HCT116 (cell line): ENCODE measurements around the gene TGFBRAP1. TPM values are rescaled to one million over a fixed set of nuclear protein-coding genes. Genes with fewer than 3 reads are reported as not detected.

Experiments
- ATAC-seq: fragments of 200-7000 bp; cut with Tn5 transposase; 2 replicates; pipeline ENCODE4 v1.9.1; 2020; ENCODE audit warnings: mild to moderate bottlenecking, moderate library complexity
- BruUV-seq: library from RNA; stranded (reverse); fragments of 400-500 nt; replicated peaks from 2 replicates; lab custom pipeline; 2021; lab: Mats Ljungman, UMichigan
- CTCF ChIA-PET: fragments of 300-600 bp; sonication (Branson Sonifier 250); formaldehyde crosslinking; loops from one replicate; lab custom pipeline; 2021; ENCODE audit warnings: antibody characterized with exemption; lab: Charles Lee
- POLR2A ChIA-PET: fragments of 300-600, 350-600 bp; sonication (Branson Sonifier 250); formaldehyde crosslinking; loops from one replicate; lab custom pipeline; 2021; ENCODE audit warnings: antibody characterized with exemption; lab: Charles Lee
- RAD21 ChIA-PET, 2 experiments: fragments of 300-600 bp; sonication (Branson Sonifier 250); formaldehyde crosslinking; loops; one replicate each; lab custom pipeline; 2023; ENCODE audit warnings: low total read pairs in 2 of 2; ENCODE audit not compliant: uncharacterized antibody in 2 of 2, unreplicated experiment in 2 of 2, low non-redundant PET in 1 of 2; lab: Charles Lee
- DNase-seq: peaks from one replicate; pipeline ENCODE4 v3.0.0-alpha.2; 2010; ENCODE audit warnings: low read depth, low spot score
- H2AFZ ChIP-seq: fragments of 200-600 bp; shearing (Covaris generic), sonication (generic); 2 replicates; pipeline ENCODE4 v1.6.1; 2017; ENCODE audit warnings: low read depth, mixed run types, mixed read lengths, antibody characterized with exemption, low read length; ENCODE audit not compliant: poor library complexity, severe bottlenecking
- H3K27ac ChIP-seq: 2 replicates; pipeline ENCODE4 v1.5.1; 2012; ENCODE audit warnings: low read depth, low read length
- H3K27me3 ChIP-seq: fragments of 200-600 bp; sonication (generic); 2 replicates; pipeline ENCODE4 v1.6.1; 2016; ENCODE audit warnings: mixed run types, low read length, mixed read lengths; ENCODE audit not compliant: insufficient read depth
- H3K36me3 ChIP-seq, 2 experiments: fragments of 200-500 bp in 1 of 2; fragments of 200-600 bp in 1 of 2; sonication (Bioruptor generic) in 1 of 2; sonication (generic) in 1 of 2; 2 replicates each; pipeline versions ENCODE4 v1.5.1 to v1.6.1; 2014 to 2016; ENCODE audit warnings: low read length in 2 of 2, inconsistent platforms in 1 of 2, mixed read lengths in 1 of 2, mixed run types in 1 of 2; ENCODE audit not compliant: insufficient read depth in 2 of 2, control insufficient read depth in 1 of 2
- H3K4me1 ChIP-seq, 2 experiments: fragments of 200-600 bp in 1 of 2; sonication (generic) in 1 of 2; 2 replicates each; pipeline versions ENCODE4 v1.5.1 to v1.6.1; 2012 to 2017; ENCODE audit warnings: low read length in 2 of 2, inconsistent platforms in 1 of 2, mild to moderate bottlenecking in 1 of 2, mixed read lengths in 1 of 2, mixed run types in 1 of 2, moderate library complexity in 1 of 2; ENCODE audit not compliant: insufficient read depth in 2 of 2, control insufficient read depth in 1 of 2
- H3K4me2 ChIP-seq: fragments of 200-600 bp; sonication (generic); 2 replicates; pipeline ENCODE4 v1.6.1; 2017; ENCODE audit warnings: mixed run types, low read length, mixed read lengths
- H3K4me3 ChIP-seq, 2 experiments: fragments of 200-600 bp in 1 of 2; sonication (generic) in 1 of 2; replicated peaks in 1 of 2; 2 replicates each; pipeline ENCODE4 v1.5.1; 2011 to 2016; ENCODE audit warnings: low read length in 2 of 2, control low read depth in 1 of 2, low read depth in 1 of 2, mild to moderate bottlenecking in 1 of 2, mixed read lengths in 1 of 2, mixed run types in 1 of 2
- H3K79me2 ChIP-seq: fragments of 200-600 bp; sonication (generic); 2 replicates; pipeline ENCODE4 v1.6.1; 2017; ENCODE audit warnings: mild to moderate bottlenecking, mixed run types, low read length, moderate library complexity, mixed read lengths; ENCODE audit not compliant: insufficient read depth
- H3K9ac ChIP-seq: fragments of 200-600 bp; sonication (generic); 2 replicates; pipeline ENCODE4 v1.6.1; 2016; ENCODE audit warnings: low read length, mixed read lengths
- H3K9me2 ChIP-seq: fragments of 200-600 bp; sonication (generic), shearing (Covaris generic); 2 replicates; pipeline ENCODE4 v1.6.1; 2017; ENCODE audit warnings: mixed run types, mild to moderate bottlenecking, moderate library complexity; ENCODE audit not compliant: insufficient read depth
- H3K9me3 ChIP-seq, 2 experiments: fragments of 200-500 bp in 1 of 2; fragments of 200-600 bp in 1 of 2; sonication (Bioruptor generic) in 1 of 2; sonication (generic) in 1 of 2; 2 replicates each; pipeline ENCODE4 v1.6.1; 2014 to 2017; ENCODE audit warnings: low read length in 2 of 2, mixed read lengths in 2 of 2, inconsistent platforms in 1 of 2, low read depth in 1 of 2, mild to moderate bottlenecking in 1 of 2, mixed run types in 1 of 2, moderate library complexity in 1 of 2; ENCODE audit not compliant: control insufficient read depth in 1 of 2, insufficient read depth in 1 of 2
- H4K20me1 ChIP-seq: fragments of 200-600 bp; sonication (generic), shearing (Covaris generic); 2 replicates; pipeline ENCODE4 v1.6.1; 2017; ENCODE audit warnings: mixed run types, mild to moderate bottlenecking, moderate library complexity; ENCODE audit not compliant: insufficient read depth
- ZFX ChIP-seq: fragments of 450-650 bp; IDR thresholded peaks from 2 replicates; pipeline ENCODE4 v1.6.1; 2017
- intact Hi-C: fragments of 100-400 bp; cut with micrococcal nuclease; formaldehyde crosslinking; loops from 2 replicates; pipeline ENCODE4 v1.10.0; 2022
- total RNA-seq: library from RNA; stranded (reverse); gene quantifications from one replicate; pipeline ENCODE4 v1.2.1, GENCODE V29; 2021; ENCODE audit not compliant: unreplicated experiment
- TF ChIP-seq, protein P1 (sequence below), 3 experiments: fragments of 200-600 bp in 1 of 3; sonication (generic) in 1 of 3; IDR thresholded peaks in 2 of 3; conservative IDR thresholded peaks in 1 of 3; 2 replicates each; pipeline ENCODE4 v1.5.1; 2012 to 2017; ENCODE audit warnings: low read depth in 2 of 3, low read length in 2 of 3, antibody characterized with exemption in 1 of 3, borderline replicate concordance in 1 of 3, control low read depth in 1 of 3, mild to moderate bottlenecking in 1 of 3, mixed read lengths in 1 of 3, mixed run types in 1 of 3, moderate library complexity in 1 of 3; ENCODE audit not compliant: insufficient read depth in 1 of 3
- TF ChIP-seq, protein P2 (sequence below): IDR thresholded peaks from 2 replicates; pipeline ENCODE4 v1.6.1; 2011; ENCODE audit warnings: mild to moderate bottlenecking, low read length, moderate library complexity; ENCODE audit not compliant: insufficient replicate concordance; ENCODE audit errors: extremely low read depth

Gene TGFBRAP1
- total RNA-seq, 1 experiment from 2014 or later = 18.3 TPM

DNA sequence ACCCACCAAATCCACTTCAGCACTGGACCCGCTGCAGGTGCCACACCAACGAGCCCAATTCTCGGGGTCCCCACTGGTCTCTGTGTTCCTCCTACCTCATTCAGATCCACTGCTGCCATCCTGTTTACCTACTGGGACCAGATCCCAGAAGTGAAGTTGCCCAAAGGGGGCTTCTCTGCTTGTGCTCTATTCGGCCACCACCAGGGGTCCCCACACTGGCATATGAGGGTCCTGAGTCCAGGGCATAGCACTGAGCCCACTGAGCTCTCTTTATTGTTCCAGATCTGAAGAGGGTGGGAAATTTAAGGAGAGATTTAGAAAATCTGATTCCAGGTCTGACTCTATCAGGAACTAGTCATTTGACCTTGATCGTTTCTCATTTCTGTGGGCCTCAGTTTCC is 85.6 kb downstream of the TGFBRAP1 start:
- no peaks in the 10 kb centered on the region for H3K9me3 ChIP-seq
- intact Hi-C loops = no loop called here
- ChIA-PET POLR2A (no interaction called here), CTCF (interaction anchor here (1.0 to 1.4 kb wide), 3 partner anchors 8 to 10 kb away, joined by 3 read pairs; no protein-coding TSS in a partner anchor), RAD21 (no interaction called here)
- H3K9me2 ChIP-seq = no peaks in the 10 kb centered on the region
- DNase-seq (no peak), ATAC-seq (peak; percentile 37; the same call in 1 of the 2 replicates)
- H3K27ac ChIP-seq = no peak overlapping the region
- peaks cover 3 to 7% of the 10 kb centered on the region in 2 experiments; a peak in 3 of 4 replicates for H3K4me1 ChIP-seq
- H3K79me2 ChIP-seq = no peaks in the 10 kb centered on the region
- H2AFZ ChIP-seq = no peak overlapping the region
- H3K4me2 ChIP-seq = no peak overlapping the region
- no peaks in the 10 kb centered on the region for H3K27me3 ChIP-seq
- H3K9ac ChIP-seq = no peak overlapping the region
- H3K4me3 ChIP-seq = no peak overlapping the region
- no peak for TF ChIP-seq ZFX
- TF ChIP-seq, protein P1, sequence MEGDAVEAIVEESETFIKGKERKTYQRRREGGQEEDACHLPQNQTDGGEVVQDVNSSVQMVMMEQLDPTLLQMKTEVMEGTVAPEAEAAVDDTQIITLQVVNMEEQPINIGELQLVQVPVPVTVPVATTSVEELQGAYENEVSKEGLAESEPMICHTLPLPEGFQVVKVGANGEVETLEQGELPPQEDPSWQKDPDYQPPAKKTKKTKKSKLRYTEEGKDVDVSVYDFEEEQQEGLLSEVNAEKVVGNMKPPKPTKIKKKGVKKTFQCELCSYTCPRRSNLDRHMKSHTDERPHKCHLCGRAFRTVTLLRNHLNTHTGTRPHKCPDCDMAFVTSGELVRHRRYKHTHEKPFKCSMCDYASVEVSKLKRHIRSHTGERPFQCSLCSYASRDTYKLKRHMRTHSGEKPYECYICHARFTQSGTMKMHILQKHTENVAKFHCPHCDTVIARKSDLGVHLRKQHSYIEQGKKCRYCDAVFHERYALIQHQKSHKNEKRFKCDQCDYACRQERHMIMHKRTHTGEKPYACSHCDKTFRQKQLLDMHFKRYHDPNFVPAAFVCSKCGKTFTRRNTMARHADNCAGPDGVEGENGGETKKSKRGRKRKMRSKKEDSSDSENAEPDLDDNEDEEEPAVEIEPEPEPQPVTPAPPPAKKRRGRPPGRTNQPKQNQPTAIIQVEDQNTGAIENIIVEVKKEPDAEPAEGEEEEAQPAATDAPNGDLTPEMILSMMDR (IDR thresholded peaks at IDR 0.05 in 2 of 3, conservative IDR thresholded peaks at IDR 0.05 in 1 of 3; ENCODE audit: borderline replicate concordance in 1 of 3, insufficient read depth in 1 of 3, low read depth in 2 of 3, low read length in 2 of 3) = peak in 2 of 3 experiments; percentile 44 to 46; a peak in 4 of 6 replicates
- no TSS peak for BruUV-seq
- H3K36me3 ChIP-seq = no peaks in the 10 kb centered on the region
- H4K20me1 ChIP-seq = no peaks in the 10 kb centered on the region

DNA sequence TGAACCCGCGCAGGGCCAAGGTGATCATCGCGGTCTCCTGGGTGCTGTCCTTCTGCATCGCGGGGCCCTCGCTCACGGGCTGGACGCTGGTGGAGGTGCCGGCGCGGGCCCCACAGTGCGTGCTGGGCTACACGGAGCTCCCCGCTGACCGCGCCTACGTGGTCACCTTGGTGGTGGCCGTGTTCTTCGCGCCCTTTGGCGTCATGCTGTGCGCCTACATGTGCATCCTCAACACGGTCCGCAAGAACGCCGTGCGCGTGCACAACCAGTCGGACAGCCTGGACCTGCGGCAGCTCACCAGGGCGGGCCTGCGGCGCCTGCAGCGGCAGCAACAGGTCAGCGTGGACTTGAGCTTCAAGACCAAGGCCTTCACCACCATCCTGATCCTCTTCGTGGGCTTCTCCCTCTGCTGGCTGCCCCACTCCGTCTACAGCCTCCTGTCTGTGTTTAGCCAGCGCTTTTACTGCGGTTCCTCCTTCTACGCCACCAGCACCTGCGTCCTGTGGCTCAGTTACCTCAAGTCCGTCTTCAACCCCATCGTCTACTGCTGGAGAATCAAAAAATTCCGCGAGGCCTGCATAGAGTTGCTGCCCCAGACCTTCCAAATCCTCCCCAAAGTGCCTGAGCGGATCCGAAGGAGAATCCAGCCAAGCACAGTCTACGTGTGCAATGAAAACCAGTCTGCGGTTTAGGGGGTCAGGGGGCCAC is 87.1 kb downstream of the TGFBRAP1 start:
- BruUV-seq = no TSS peak
- Histone ChIP-seq H3K4me2 (no peak overlapping the region), H3K4me3 (no peak overlapping the region), H3K4me1 (peaks cover 6 to 17% of the 10 kb centered on the region in 2 experiments; a peak in 3 of 4 replicates), H3K36me3 (no peaks in the 10 kb centered on the region), H3K27me3 (no peaks in the 10 kb centered on the region), H3K27ac (no peak overlapping the region), H3K9me3 (no peaks in the 10 kb centered on the region), H3K79me2 (no peaks in the 10 kb centered on the region), H3K9ac (no peak overlapping the region), H3K9me2 (no peaks in the 10 kb centered on the region), H4K20me1 (no peaks in the 10 kb centered on the region), H2AFZ (no peak overlapping the region)
- TF ChIP-seq, protein P2, sequence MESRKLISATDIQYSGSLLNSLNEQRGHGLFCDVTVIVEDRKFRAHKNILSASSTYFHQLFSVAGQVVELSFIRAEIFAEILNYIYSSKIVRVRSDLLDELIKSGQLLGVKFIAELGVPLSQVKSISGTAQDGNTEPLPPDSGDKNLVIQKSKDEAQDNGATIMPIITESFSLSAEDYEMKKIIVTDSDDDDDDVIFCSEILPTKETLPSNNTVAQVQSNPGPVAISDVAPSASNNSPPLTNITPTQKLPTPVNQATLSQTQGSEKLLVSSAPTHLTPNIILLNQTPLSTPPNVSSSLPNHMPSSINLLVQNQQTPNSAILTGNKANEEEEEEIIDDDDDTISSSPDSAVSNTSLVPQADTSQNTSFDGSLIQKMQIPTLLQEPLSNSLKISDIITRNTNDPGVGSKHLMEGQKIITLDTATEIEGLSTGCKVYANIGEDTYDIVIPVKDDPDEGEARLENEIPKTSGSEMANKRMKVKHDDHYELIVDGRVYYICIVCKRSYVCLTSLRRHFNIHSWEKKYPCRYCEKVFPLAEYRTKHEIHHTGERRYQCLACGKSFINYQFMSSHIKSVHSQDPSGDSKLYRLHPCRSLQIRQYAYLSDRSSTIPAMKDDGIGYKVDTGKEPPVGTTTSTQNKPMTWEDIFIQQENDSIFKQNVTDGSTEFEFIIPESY = no peak
- no peak for TF ChIP-seq ZFX
- TF ChIP-seq, protein P1 (IDR thresholded peaks at IDR 0.05 in 2 of 3, conservative IDR thresholded peaks at IDR 0.05 in 1 of 3; ENCODE audit: borderline replicate concordance in 1 of 3, insufficient read depth in 1 of 3, low read depth in 2 of 3, low read length in 2 of 3) = no peak
- ChIA-PET POLR2A (no interaction called here), CTCF (no interaction called here), RAD21 (no interaction called here)
- DNase-seq = no peak
- ATAC-seq = no peak
- intact Hi-C loops = no loop called here
